Common myeloid progenitor, CD34-positive (primary cell): ENCODE data around the gene STAG1.
A peak's percentile ranks its signal among the peaks of the same experiment; 100 is the strongest.
"Not testable (repeated sequence)": the region's sequence is repeated elsewhere in the genome, so short reads cannot be mapped to it uniquely, and the experiment has no call there.

Source experiments
- CTCF ChIA-PET: fragments of 350-600 bp; sonication (Branson Sonifier 250); formaldehyde crosslinking; loops from one replicate; lab custom pipeline; 2021; ENCODE audit warnings: antibody characterized with exemption; lab: Charles Lee
- POLR2A ChIA-PET: fragments of 350-600 bp; sonication (Branson Sonifier 250); formaldehyde crosslinking; loops from one replicate; lab custom pipeline; 2021; ENCODE audit warnings: antibody characterized with exemption; lab: Charles Lee
- DNase-seq, 3 donors: peaks; one replicate each; pipeline versions ENCODE4 v3.0.0 to v3.0.0-alpha.2; 2013
- H3K27ac ChIP-seq, 2 experiments: 1 replicate in 1 of 2; 2 replicates in 1 of 2; pipeline ENCODE4 v1.7.0; 2013; ENCODE audit warnings: inconsistent platforms in 2 of 2, low read length in 2 of 2, mild to moderate bottlenecking in 2 of 2, low read depth in 1 of 2, moderate library complexity in 1 of 2; ENCODE audit not compliant: severe bottlenecking in 2 of 2, insufficient read depth in 1 of 2, poor library complexity in 1 of 2
- H3K27me3 ChIP-seq, 5 experiments: replicated peaks in 2 of 5; 1 replicate in 3 of 5; 2 replicates in 2 of 5; pipeline versions ENCODE4 v1.6.1 to v1.7.0; 2013; ENCODE audit warnings: low read length in 4 of 5, mild to moderate bottlenecking in 2 of 5, moderate library complexity in 2 of 5, inconsistent platforms in 1 of 5; ENCODE audit not compliant: insufficient read depth in 5 of 5, control insufficient read depth in 4 of 5
- H3K36me3 ChIP-seq, 4 experiments: 1 replicate in 2 of 4; 2 replicates in 2 of 4; pipeline versions ENCODE4 v1.6.1 to v1.7.0; 2013; ENCODE audit warnings: low read length in 3 of 4, control low read depth in 1 of 4, mild to moderate bottlenecking in 1 of 4; ENCODE audit not compliant: control insufficient read depth in 4 of 4, insufficient read depth in 4 of 4
- H3K4me1 ChIP-seq, 4 experiments: 1 replicate in 3 of 4; 2 replicates in 1 of 4; pipeline versions ENCODE4 v1.6.1 to v1.7.1; 2013; ENCODE audit warnings: low read length in 3 of 4, mild to moderate bottlenecking in 3 of 4, control low read depth in 1 of 4, inconsistent platforms in 1 of 4, moderate library complexity in 1 of 4; ENCODE audit not compliant: control insufficient read depth in 4 of 4, insufficient read depth in 4 of 4; ENCODE audit errors: control extremely low read depth in 1 of 4
- H3K4me3 ChIP-seq, 7 experiments: 1 replicate in 4 of 7; 2 replicates in 3 of 7; pipeline versions ENCODE4 v1.5.1 to v1.7.0; 2013; ENCODE audit warnings: mild to moderate bottlenecking in 7 of 7, low read length in 6 of 7, moderate library complexity in 6 of 7, inconsistent platforms in 2 of 7, low read depth in 2 of 7, control low read depth in 1 of 7; ENCODE audit not compliant: insufficient read depth in 4 of 7, control insufficient read depth in 1 of 7; ENCODE audit errors: extremely low read depth in 1 of 7
- H3K9me3 ChIP-seq, 5 experiments: 1 replicate in 4 of 5; 2 replicates in 1 of 5; pipeline versions ENCODE4 v1.6.1 to v1.7.1; 2013; ENCODE audit warnings: low read length in 4 of 5, mild to moderate bottlenecking in 2 of 5, inconsistent platforms in 1 of 5, low read depth in 1 of 5, moderate library complexity in 1 of 5; ENCODE audit not compliant: control insufficient read depth in 4 of 5, insufficient read depth in 2 of 5; ENCODE audit errors: control extremely low read depth in 1 of 5
- WGBS: methylation state at CpG from one replicate; pipeline ENCODE4 v1.1.5; 2013; ENCODE audit not compliant: insufficient coverage; 5-methylcytosine and 5-hydroxymethylcytosine counted together

The STAG1 gene

GRCh38 chr3:136576279-136577009 is 175.7 kb downstream of the STAG1 start:
- H3K9me3 ChIP-seq = peaks cover 0 to 13% (median 5%) of the 10 kb centered on the region in 5 experiments
- peaks cover 0 to 3% (median 0%) of the 10 kb centered on the region in 4 experiments for H3K4me1 ChIP-seq
- CTCF ChIA-PET = interaction anchor here (1.0 kb wide), 1 partner anchor 19 kb away, joined by 3 read pairs; no protein-coding TSS in a partner anchor
- no peak for DNase-seq
- POLR2A ChIA-PET = no interaction called here
- no peaks in the 10 kb centered on the region for H3K27me3 ChIP-seq
- WGBS = 91% methylated on average over 4 of the region's 6 CpGs
- peaks cover 0 to 9% (median 5%) of the 10 kb centered on the region in 4 experiments for H3K36me3 ChIP-seq
- H3K4me3 ChIP-seq = no peak overlapping the region
- no peak overlapping the region for H3K27ac ChIP-seq

GRCh38 chr3:136567599-136568188 is 184.5 kb downstream of the STAG1 start:
- no peaks in the 10 kb centered on the region for H3K4me1 ChIP-seq
- H3K4me3 ChIP-seq = no peak overlapping the region
- H3K27ac ChIP-seq = no peak overlapping the region
- no peaks in the 10 kb centered on the region for H3K9me3 ChIP-seq
- no peaks in the 10 kb centered on the region for H3K27me3 ChIP-seq
- H3K36me3 ChIP-seq = peaks cover 0 to 9% (median 5%) of the 10 kb centered on the region in 4 experiments
- no peak for DNase-seq
- POLR2A ChIA-PET = no interaction called here
- 100% methylated on average over 1 of the region's 2 CpGs for WGBS
- CTCF ChIA-PET = interaction anchor here (0.7 to 0.9 kb wide), 2 partner anchors 11 to 34 kb away, joined by 3 read pairs; no protein-coding TSS in a partner anchor

- H3K27ac ChIP-seq, H3K27me3 ChIP-seq, H3K4me3 ChIP-seq, H3K9me3 ChIP-seq, POLR2A ChIA-PET, H3K36me3 ChIP-seq, CTCF ChIA-PET, DNase-seq, H3K4me1 ChIP-seq: not testable (repeated sequence)
- no CpG with 5 or more reads among the region's 1 CpG for WGBS
Observed at GRCh38 chr3:136564962-136565361, 187.2 kb downstream of the STAG1 start.

DNA sequence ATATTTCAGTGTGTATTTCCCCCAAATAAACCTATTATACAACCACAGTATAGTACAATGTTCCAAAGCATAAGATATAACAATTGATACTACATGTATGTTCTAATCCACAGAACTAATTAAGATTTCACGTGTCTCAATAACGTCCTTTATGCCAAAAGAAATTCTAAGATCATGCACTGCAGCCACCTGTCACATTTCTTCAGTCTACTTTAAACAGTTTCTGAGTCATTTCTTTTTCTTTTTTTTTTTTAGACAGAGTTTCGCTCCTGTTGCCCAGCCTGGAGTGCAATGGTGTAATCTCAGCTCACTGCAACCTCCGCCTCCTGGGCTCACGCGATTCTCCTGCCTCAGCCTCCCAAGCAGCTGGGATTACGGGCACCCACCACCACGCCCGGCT is 190.2 kb downstream of the STAG1 start:
- DNase-seq = no peak
- POLR2A ChIA-PET = no interaction called here
- 97% methylated on average over 6 of the region's 9 CpGs for WGBS
- no peaks in the 10 kb centered on the region for H3K27me3 ChIP-seq
- H3K27ac ChIP-seq = no peak overlapping the region
- CTCF ChIA-PET = interaction anchor here (1.5 kb wide), 1 partner anchor 15 kb away, joined by 4 read pairs; no protein-coding TSS in a partner anchor
- no peaks in the 10 kb centered on the region for H3K9me3 ChIP-seq
- H3K36me3 ChIP-seq = peaks cover 0 to 9% (median 2%) of the 10 kb centered on the region in 4 experiments
- no peak overlapping the region for H3K4me3 ChIP-seq
- H3K4me1 ChIP-seq = no peaks in the 10 kb centered on the region

DNA sequence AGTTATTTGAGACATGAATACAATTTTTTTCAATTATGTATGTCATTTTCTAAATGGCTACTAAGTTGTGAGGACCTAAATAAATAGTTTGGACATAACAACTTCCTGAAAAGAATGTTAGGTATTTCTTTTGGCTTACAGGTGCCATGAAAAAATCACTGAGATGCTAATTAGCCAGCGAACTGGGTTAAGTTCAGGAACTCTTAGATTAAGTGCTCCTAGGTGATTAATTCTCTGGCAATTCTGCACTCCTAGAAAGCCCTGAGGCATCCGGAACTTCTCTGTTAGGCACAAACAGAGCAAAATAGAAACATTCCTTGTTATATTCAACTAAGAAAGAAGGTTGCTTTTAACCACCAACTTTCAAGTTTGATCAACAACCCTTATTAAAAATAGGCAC is 192.3 kb downstream of the STAG1 start:
- H3K4me3 ChIP-seq = no peak overlapping the region
- H3K27ac ChIP-seq = no peak overlapping the region
- 100% methylated on average over 1 of the region's 2 CpGs for whole genome bisulfite sequencing
- ChIA-PET POLR2A (no interaction called here), CTCF (no interaction called here)
- no peaks in the 10 kb centered on the region for H3K36me3 ChIP-seq
- DNase-seq = no peak
- no peaks in the 10 kb centered on the region for H3K4me1 ChIP-seq
- no peaks in the 10 kb centered on the region for H3K9me3 ChIP-seq
- no peaks in the 10 kb centered on the region for H3K27me3 ChIP-seq

GRCh38 chr3:136549461-136549860 is 202.7 kb downstream of the STAG1 start:
- H3K27ac ChIP-seq, H3K36me3 ChIP-seq, DNase-seq, H3K4me3 ChIP-seq, CTCF ChIA-PET, H3K4me1 ChIP-seq, H3K9me3 ChIP-seq, H3K27me3 ChIP-seq: not testable (repeated sequence)
- WGBS = no CpG with 5 or more reads among the region's 1 CpG
- POLR2A ChIA-PET = interaction anchor here (0.9 kb wide), 1 partner anchor 203 kb away, joined by 3 read pairs; the partner anchor contains the start of gene STAG1

DNA sequence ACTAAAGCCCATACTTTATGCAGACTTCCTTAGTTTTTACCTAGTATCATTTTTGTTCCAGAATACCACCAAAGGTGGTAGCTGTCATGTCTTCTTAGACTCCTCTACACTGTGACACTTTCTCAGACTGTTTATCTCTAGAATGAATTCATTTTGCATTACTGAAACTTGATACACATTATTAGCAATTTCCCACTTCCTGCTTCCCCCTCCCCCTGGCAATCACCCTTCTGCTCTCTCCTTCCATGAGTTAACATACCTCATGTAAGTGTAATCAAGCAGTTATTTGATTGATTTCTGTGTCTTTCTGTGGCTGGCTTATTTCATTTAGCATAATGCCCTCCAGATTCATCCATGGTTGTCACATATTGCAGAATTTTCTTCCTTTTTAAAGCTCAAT is 204.9 kb downstream of the STAG1 start:
- H3K27ac ChIP-seq = peak overlapping the region in 1 of 2 experiments; percentile 11
- ChIA-PET POLR2A (no interaction called here), CTCF (interaction anchor here (0.9 to 4.6 kb wide), 3 partner anchors 199 to 467 kb away, joined by 4 to 27 read pairs (median 5); partner anchors contain the start of gene STAG1)
- H3K27me3 ChIP-seq = no peaks in the 10 kb centered on the region
- peaks cover 0 to 5% (median 0%) of the 10 kb centered on the region in 4 experiments for H3K36me3 ChIP-seq
- H3K4me3 ChIP-seq = no peak overlapping the region
- peaks cover 0 to 4% (median 0%) of the 10 kb centered on the region in 4 experiments for H3K4me1 ChIP-seq
- H3K9me3 ChIP-seq = no peaks in the 10 kb centered on the region
- no peak for DNase-seq
